ENCODE results near the gene FAM171A1. TPM values are rescaled to one million over a fixed set of nuclear protein-coding genes. Genes with fewer than 3 reads are reported as not detected.

Gene FAM171A1
- total RNA-seq, 2 donors from 2014 or later, result 36.5 to 39.0 TPM

- H3K36me3 Mint-ChIP-seq (ENCODE audit: low read depth), result no peaks in the 10 kb centered on the region
- Histone ChIP-seq H3K9ac (ENCODE audit: extremely low read depth, low read length, poor library complexity, severe bottlenecking) (no peak overlapping the region), H3K4me3 (ENCODE audit: low read length) (peak overlapping the region; percentile 89), H3K36me3 (ENCODE audit: control insufficient read depth, insufficient read depth, low read length) (no peaks in the 10 kb centered on the region), H3K27me3 (ENCODE audit: control insufficient read depth, insufficient read depth, low read length, poor library complexity, severe bottlenecking) (no peaks in the 10 kb centered on the region), H3K4me1 (ENCODE audit: control insufficient read depth, insufficient read depth, low read length) (no peaks in the 10 kb centered on the region), H3K27ac (ENCODE audit: low read depth, low read length) (no peak overlapping the region), H3K9me3 (ENCODE audit: control insufficient read depth, low read length) (no peaks in the 10 kb centered on the region)
- TF ChIP-seq CTCF (conservative IDR thresholded peaks at IDR 0.05), result no peak
- no peak for DNase-seq
- no peaks in the 10 kb centered on the region for H3K9me3 Mint-ChIP-seq
- no peak overlapping the region for H3K27ac Mint-ChIP-seq
- WGBS, 2 experiments (ENCODE audit: insufficient coverage in 1 of 2, insufficient read length in 1 of 2), result 88 to 91% methylated on average over 1 to 2 of the region's 2 CpGs
- peaks cover 6% of the 10 kb centered on the region for H3K27me3 Mint-ChIP-seq (ENCODE audit: insufficient read depth)
- H3K4me3 Mint-ChIP-seq, result peak overlapping the region; percentile 66
- H3K4me1 Mint-ChIP-seq, result peaks cover 16% of the 10 kb centered on the region
Measured at GRCh38 chr10:15166325-15166724, 204.8 kb downstream of the FAM171A1 start.

- H3K27ac Mint-ChIP-seq, result no peak overlapping the region
- peaks cover 24% of the 10 kb centered on the region for H3K4me1 Mint-ChIP-seq
- WGBS, 2 experiments (ENCODE audit: insufficient coverage in 1 of 2, insufficient read length in 1 of 2), result 98 to 100% methylated on average over 1 to 2 of the region's 2 CpGs
- Histone ChIP-seq H3K4me3 (ENCODE audit: low read length) (no peak overlapping the region), H3K9me3 (ENCODE audit: control insufficient read depth, low read length) (no peaks in the 10 kb centered on the region), H3K27me3 (ENCODE audit: control insufficient read depth, insufficient read depth, low read length, poor library complexity, severe bottlenecking) (no peaks in the 10 kb centered on the region), H3K4me1 (ENCODE audit: control insufficient read depth, insufficient read depth, low read length) (no peaks in the 10 kb centered on the region), H3K27ac (ENCODE audit: low read depth, low read length) (no peak overlapping the region), H3K9ac (ENCODE audit: extremely low read depth, low read length, poor library complexity, severe bottlenecking) (no peak overlapping the region), H3K36me3 (ENCODE audit: control insufficient read depth, insufficient read depth, low read length) (no peaks in the 10 kb centered on the region)
- H3K27me3 Mint-ChIP-seq (ENCODE audit: insufficient read depth), result no peaks in the 10 kb centered on the region
- TF ChIP-seq CTCF (conservative IDR thresholded peaks at IDR 0.05), result no peak
- DNase-seq, result no peak
- H3K36me3 Mint-ChIP-seq (ENCODE audit: low read depth), result no peaks in the 10 kb centered on the region
- H3K4me3 Mint-ChIP-seq, result no peak overlapping the region
- H3K9me3 Mint-ChIP-seq, result no peaks in the 10 kb centered on the region
Measured at GRCh38 chr10:15163253-15163828, 207.7 kb downstream of the FAM171A1 start.

Other genes with a start within 250 kb of the FAM171A1 start
- 10 to 100 TPM; 21.7 to 21.9 TPM for gene NMT2, start 202.6 kb downstream of the FAM171A1 start, total RNA-seq